LNCAP (cell line): ENCODE results near the gene CCDC148.

Experiments used
- TF ChIP-seq, protein P1 (sequence below): fragments of 450-650 bp; IDR thresholded peaks from 2 replicates; pipeline ENCODE4 v1.5.1; 2017; ENCODE audit warnings: mild to moderate bottlenecking

CCDC148 gene

DNA sequence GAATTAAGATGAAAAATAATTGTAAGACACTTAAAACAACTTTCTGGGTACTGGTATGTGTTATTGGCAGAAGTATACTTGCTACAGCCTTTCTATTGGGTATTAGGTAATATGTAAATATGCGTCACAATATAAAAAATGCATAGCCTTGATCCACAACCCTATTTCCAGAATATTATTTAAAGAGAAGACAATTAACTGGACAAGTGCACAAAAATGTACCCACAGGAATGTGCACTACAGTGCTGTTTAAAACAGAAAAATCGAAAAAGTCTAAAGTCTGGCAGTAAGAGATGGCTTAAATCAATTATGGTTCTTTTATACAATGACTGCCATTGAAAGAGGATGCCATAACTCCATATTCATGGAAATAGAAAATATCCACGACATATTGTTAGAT, 205.2 kb downstream of the CCDC148 start:
- TF ChIP-seq, protein P1, sequence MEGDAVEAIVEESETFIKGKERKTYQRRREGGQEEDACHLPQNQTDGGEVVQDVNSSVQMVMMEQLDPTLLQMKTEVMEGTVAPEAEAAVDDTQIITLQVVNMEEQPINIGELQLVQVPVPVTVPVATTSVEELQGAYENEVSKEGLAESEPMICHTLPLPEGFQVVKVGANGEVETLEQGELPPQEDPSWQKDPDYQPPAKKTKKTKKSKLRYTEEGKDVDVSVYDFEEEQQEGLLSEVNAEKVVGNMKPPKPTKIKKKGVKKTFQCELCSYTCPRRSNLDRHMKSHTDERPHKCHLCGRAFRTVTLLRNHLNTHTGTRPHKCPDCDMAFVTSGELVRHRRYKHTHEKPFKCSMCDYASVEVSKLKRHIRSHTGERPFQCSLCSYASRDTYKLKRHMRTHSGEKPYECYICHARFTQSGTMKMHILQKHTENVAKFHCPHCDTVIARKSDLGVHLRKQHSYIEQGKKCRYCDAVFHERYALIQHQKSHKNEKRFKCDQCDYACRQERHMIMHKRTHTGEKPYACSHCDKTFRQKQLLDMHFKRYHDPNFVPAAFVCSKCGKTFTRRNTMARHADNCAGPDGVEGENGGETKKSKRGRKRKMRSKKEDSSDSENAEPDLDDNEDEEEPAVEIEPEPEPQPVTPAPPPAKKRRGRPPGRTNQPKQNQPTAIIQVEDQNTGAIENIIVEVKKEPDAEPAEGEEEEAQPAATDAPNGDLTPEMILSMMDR, result no peak

- TF ChIP-seq, protein P1, result no peak
Observed at GRCh38 chr2:158243392-158243791, 213.2 kb downstream of the CCDC148 start.

GRCh38 chr2:158242280-158242679, 214.3 kb downstream of the CCDC148 start:
- TF ChIP-seq, protein P1, result no peak

DNA sequence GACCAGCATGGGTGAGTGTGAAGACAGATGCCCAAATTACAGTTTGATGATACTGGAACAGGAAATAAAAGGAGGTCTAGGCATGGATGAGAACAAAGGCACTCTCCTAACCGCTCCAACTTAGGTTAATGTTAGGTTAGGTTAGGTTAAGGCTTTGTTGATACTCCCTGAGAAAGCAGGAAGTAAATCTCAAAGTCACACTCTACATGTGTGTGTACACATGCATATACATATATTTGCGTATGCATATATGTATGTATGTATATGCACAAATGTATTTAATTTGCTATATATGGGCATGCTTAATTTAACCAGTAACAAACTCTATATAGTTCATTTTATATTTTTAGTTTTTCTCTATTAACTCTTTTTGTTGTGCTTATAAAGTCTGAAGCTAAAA, 215.6 kb downstream of the CCDC148 start:
- TF ChIP-seq, protein P1, result no peak

- TF ChIP-seq, protein P1, result no peak
Observed at GRCh38 chr2:158239271-158239670, 217.3 kb downstream of the CCDC148 start.

DNA sequence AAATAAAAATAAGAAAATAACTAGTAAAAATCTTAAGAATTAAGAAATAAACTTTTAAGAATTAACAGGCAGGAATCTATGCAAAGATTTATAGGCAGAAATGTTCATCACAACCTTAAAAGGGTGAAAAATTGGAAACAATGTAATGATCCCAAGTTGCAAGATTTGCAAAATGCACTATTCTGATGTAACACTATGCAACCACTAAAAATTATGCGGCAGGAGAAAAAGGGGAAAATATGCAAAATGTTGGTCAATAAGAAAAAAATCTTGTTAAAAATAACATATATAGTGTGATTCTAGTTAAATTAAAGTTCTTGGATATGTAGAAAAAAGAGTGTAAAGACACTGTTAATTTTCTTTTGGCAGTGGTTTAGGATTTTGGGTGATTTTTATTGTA, 222.1 kb downstream of the CCDC148 start:
- TF ChIP-seq, protein P1, result no peak

DNA sequence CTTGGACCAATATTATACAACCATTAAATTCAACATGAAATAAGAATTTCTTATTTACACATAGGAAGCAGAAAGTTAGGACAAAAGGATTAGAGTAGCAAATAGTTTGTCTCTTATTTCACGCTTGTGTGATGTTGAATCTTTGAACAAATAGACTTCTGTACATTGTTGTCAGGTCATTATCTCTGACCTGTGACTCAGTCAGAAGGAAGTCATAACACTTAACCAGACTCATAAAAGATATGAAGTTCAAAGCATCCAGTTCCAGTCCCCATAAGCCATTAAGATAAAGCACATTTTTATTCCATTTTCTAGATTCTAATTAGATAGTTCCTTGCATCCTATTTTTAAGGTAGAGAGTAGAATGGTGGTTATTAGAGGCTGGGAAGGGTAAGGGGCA, 224.1 kb downstream of the CCDC148 start:
- TF ChIP-seq, protein P1, result no peak

DNA sequence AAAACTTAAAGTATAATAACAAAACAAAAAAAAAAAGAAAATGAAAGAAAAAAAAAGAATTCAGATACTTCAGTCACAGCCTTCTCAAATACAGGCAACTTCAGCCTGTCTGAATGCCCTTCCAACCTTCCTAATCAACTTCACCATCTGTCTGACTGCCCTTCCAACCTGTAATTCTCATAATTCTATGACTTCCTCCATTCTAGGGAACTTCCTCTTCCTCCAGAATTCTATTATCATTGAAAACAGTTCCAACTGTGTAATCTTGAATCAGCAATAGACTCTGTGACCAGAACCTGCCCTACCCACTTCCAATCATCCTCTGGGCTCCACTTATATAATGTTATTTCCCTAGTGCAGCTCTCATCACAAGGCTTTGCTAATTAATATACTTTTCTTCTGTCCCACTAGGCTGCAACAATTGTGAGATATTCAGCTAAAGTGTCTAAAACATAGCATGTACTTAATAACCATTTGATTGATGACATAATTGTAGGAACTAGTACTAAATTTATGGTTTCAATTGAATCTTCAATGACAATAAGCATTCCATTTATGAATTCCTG, 227.5 kb downstream of the CCDC148 start:
- TF ChIP-seq, protein P1, result no peak
